Measurements from ENCODE around the gene NCK2. TPM values are rescaled to one million over a fixed set of nuclear protein-coding genes. Genes with fewer than 3 reads are reported as not detected.
A peak's percentile ranks its signal among the peaks of the same experiment; 100 is the strongest.

The NCK2 gene
- polyA plus RNA-seq, 1 experiment = 20.5 TPM

GRCh38 chr2:105739944-105740530, 4.7 kb upstream of the NCK2 start:
- H3K4me3 ChIP-seq (ENCODE audit: low read depth, low read length) = no peak overlapping the region
- no peak for DNase-seq (ENCODE audit: low read depth, low spot score)
- TF ChIP-seq, protein P1, sequence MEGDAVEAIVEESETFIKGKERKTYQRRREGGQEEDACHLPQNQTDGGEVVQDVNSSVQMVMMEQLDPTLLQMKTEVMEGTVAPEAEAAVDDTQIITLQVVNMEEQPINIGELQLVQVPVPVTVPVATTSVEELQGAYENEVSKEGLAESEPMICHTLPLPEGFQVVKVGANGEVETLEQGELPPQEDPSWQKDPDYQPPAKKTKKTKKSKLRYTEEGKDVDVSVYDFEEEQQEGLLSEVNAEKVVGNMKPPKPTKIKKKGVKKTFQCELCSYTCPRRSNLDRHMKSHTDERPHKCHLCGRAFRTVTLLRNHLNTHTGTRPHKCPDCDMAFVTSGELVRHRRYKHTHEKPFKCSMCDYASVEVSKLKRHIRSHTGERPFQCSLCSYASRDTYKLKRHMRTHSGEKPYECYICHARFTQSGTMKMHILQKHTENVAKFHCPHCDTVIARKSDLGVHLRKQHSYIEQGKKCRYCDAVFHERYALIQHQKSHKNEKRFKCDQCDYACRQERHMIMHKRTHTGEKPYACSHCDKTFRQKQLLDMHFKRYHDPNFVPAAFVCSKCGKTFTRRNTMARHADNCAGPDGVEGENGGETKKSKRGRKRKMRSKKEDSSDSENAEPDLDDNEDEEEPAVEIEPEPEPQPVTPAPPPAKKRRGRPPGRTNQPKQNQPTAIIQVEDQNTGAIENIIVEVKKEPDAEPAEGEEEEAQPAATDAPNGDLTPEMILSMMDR (IDR thresholded peaks at IDR 0.05; ENCODE audit: low read depth, low read length) = no peak
- no peak overlapping the region for H3K27ac ChIP-seq (ENCODE audit: low read depth, low read length)
- ChIA-PET CTCF (no interaction called here), POLR2A (no interaction called here)
- peaks cover 5% of the 10 kb centered on the region for H3K27me3 ChIP-seq (ENCODE audit: control insufficient read depth, insufficient read depth, low read length)
- no peaks in the 10 kb centered on the region for H3K9me3 ChIP-seq (ENCODE audit: control insufficient read depth, insufficient read depth, low read length)

DNA sequence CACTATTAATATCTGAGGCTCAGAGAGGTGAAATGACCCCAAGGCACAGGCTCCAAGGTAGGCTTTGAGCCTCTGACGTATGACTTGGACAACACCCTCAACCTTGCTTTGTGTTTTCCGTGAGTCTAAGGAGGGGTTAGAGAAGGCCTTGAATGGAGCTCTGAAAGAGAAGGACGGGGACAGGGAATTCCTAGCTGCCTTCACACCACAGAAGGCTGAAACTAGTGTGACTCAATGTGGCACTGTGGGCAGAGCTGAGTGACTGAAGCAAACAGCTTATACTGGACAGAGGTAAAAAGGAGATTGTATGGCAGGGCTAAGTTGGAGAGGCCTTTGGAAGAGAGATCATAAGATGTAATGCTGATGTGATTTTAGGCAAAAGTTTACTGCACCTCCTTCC, 3.5 kb upstream of the NCK2 start:
- Histone ChIP-seq H3K4me3 (ENCODE audit: low read depth, low read length) (no peak overlapping the region), H3K9me3 (ENCODE audit: control insufficient read depth, insufficient read depth, low read length) (no peaks in the 10 kb centered on the region), H3K27me3 (ENCODE audit: control insufficient read depth, insufficient read depth, low read length) (peaks cover 5% of the 10 kb centered on the region), H3K27ac (ENCODE audit: low read depth, low read length) (no peak overlapping the region)
- TF ChIP-seq, protein P1 (IDR thresholded peaks at IDR 0.05; ENCODE audit: low read depth, low read length) = no peak
- ChIA-PET CTCF (no interaction called here), POLR2A (no interaction called here)
- no peak for DNase-seq (ENCODE audit: low read depth, low spot score)

DNA sequence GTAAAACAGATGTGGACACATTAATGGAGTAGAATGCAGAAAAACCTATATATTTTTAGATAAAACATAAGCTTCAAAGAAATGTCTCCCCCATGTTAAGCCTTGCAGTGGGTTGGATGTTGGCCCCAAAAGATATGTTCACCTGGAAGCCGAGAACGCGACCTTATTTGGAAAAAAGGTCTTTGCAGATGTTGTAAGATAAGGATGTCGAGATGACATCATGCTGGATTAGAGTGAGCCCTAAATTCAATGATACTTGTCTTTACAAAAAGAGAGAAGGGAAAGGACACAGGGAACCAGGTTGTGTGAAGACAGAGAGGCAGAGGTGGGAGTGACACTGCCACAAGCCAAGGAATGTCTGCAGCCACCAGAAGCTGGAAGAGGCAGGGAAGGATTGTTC, 3.1 kb upstream of the NCK2 start:
- Histone ChIP-seq H3K4me3 (ENCODE audit: low read depth, low read length) (no peak overlapping the region), H3K9me3 (ENCODE audit: control insufficient read depth, insufficient read depth, low read length) (no peaks in the 10 kb centered on the region), H3K27me3 (ENCODE audit: control insufficient read depth, insufficient read depth, low read length) (peaks cover 5% of the 10 kb centered on the region), H3K27ac (ENCODE audit: low read depth, low read length) (no peak overlapping the region)
- DNase-seq (ENCODE audit: low read depth, low spot score) = no peak
- TF ChIP-seq, protein P1 (IDR thresholded peaks at IDR 0.05; ENCODE audit: low read depth, low read length) = no peak
- CTCF ChIA-PET = no interaction called here
- POLR2A ChIA-PET = no interaction called here

DNA sequence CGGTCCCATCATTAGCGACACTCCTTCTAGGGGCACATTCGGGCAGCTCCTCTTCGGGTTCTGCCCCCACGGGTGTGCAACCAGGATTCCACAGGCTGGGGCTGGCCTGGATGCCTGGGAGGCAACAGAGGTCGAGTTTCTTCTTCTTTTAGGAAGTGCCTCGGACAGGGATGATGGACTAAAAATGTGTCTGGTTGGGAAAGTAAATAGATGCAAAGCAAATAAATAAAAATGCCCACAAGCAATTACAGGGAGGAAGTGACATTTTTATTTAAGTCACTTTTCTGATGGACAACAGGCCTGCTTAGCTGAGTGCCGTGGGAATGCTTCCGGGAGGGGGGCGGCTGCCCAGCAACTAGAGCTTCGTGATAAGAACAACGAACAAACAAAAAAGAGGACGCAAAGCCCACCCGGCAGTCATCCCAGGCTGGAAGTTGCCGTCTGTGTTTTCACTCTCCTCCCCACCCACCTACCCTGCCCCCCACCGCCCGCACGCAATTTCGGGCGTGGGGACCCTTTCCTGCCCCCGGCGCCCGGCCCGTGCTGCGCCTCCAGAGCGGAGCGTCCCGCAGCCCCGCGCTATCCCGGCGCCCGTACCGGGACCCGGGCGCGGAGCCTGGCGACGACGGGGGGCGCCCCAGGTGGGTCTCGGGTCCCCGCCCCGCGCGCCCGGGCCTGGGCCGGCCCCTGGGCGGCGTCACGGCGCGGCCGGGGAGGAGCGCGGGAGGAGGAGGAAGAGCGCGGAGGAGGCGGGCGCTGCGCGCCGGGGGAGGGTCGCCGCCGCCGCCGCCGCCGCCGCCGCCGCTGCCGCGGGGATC, 412 bp upstream of the NCK2 start:
- POLR2A ChIA-PET = no interaction called here
- CTCF ChIA-PET = interaction anchor here (0.6 kb wide), 1 partner anchor 180 kb away, joined by 6 read pairs; no protein-coding TSS in a partner anchor
- Histone ChIP-seq H3K4me3 (ENCODE audit: low read depth, low read length) (peak overlapping the region; percentile 54), H3K9me3 (ENCODE audit: control insufficient read depth, insufficient read depth, low read length) (no peaks in the 10 kb centered on the region), H3K27ac (ENCODE audit: low read depth, low read length) (no peak overlapping the region), H3K27me3 (ENCODE audit: control insufficient read depth, insufficient read depth, low read length) (peaks cover 5% of the 10 kb centered on the region)
- DNase-seq (ENCODE audit: low read depth, low spot score) = no peak
- TF ChIP-seq, protein P1 (IDR thresholded peaks at IDR 0.05; ENCODE audit: low read depth, low read length) = no peak
